Gastrocnemius medialis (tissue), 4 donors: ENCODE data around the gene ZFC3H1.

ENCODE experiments used
- POLR2A ChIP-seq, 2 donors: fragments of 450-650 bp; IDR thresholded peaks; one replicate each; pipeline ENCODE4 v1.6.1; 2017; ENCODE audit warnings: antibody characterized with exemption in 2 of 2, mild to moderate bottlenecking in 2 of 2, moderate library complexity in 2 of 2
- TF ChIP-seq, protein P1 (sequence below), 5 experiments: fragments of 450-650 bp in 3 of 5; fragments of 200-600 bp in 2 of 5; sonication (generic) in 2 of 5; IDR thresholded peaks in 4 of 5; conservative IDR thresholded peaks in 1 of 5; 1 replicate in 4 of 5; 2 replicates in 1 of 5; pipeline ENCODE4 v1.5.1; 2016 to 2019; ENCODE audit warnings: antibody characterized with exemption in 5 of 5, mild to moderate bottlenecking in 3 of 5, moderate library complexity in 3 of 5

DNA sequence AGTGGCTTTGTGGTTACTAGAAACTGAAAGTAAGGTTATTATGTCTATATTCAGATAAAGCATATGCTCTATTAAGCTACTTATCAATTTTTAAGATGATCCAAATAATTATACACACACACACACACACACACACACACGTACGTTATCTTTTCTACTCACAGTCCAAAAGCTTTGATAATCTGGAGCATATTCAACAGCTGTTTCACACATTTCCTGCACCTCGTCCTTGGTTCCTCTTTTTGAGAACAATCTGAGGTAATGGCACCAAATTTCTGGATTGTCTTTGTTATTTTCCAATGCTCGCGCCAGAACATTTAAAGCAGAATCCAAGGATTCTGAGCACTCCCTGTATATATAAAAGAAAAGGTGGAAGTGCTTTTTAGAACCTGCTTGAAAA, 37.5 kb downstream of the ZFC3H1 start:
- TF ChIP-seq, protein P1, sequence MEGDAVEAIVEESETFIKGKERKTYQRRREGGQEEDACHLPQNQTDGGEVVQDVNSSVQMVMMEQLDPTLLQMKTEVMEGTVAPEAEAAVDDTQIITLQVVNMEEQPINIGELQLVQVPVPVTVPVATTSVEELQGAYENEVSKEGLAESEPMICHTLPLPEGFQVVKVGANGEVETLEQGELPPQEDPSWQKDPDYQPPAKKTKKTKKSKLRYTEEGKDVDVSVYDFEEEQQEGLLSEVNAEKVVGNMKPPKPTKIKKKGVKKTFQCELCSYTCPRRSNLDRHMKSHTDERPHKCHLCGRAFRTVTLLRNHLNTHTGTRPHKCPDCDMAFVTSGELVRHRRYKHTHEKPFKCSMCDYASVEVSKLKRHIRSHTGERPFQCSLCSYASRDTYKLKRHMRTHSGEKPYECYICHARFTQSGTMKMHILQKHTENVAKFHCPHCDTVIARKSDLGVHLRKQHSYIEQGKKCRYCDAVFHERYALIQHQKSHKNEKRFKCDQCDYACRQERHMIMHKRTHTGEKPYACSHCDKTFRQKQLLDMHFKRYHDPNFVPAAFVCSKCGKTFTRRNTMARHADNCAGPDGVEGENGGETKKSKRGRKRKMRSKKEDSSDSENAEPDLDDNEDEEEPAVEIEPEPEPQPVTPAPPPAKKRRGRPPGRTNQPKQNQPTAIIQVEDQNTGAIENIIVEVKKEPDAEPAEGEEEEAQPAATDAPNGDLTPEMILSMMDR (IDR thresholded peaks at IDR 0.05 in 4 of 5, conservative IDR thresholded peaks at IDR 0.05 in 1 of 5) = no peak
- TF ChIP-seq POLR2A (IDR thresholded peaks at IDR 0.05) = no peak
